GM12873 (cell line): ENCODE data around the gene ZNF330.

ENCODE experiments used
- TF ChIP-seq, protein P1 (sequence below): IDR thresholded peaks from 2 replicates; pipeline ENCODE4 v1.5.1; 2012; ENCODE audit warnings: low read depth, mild to moderate bottlenecking, moderate library complexity, low read length, control low read depth; ENCODE audit not compliant: insufficient read depth; ENCODE audit errors: missing control alignments

Gene ZNF330

GRCh38 chr4:141220691-141221659 is at the start of gene ZNF330:
Gene ZNF330, plus strand, starts transcription at chr4:141220895. Its CDS starts 1,477 bp downstream, at chr4:141222372.
- TF ChIP-seq, protein P1, sequence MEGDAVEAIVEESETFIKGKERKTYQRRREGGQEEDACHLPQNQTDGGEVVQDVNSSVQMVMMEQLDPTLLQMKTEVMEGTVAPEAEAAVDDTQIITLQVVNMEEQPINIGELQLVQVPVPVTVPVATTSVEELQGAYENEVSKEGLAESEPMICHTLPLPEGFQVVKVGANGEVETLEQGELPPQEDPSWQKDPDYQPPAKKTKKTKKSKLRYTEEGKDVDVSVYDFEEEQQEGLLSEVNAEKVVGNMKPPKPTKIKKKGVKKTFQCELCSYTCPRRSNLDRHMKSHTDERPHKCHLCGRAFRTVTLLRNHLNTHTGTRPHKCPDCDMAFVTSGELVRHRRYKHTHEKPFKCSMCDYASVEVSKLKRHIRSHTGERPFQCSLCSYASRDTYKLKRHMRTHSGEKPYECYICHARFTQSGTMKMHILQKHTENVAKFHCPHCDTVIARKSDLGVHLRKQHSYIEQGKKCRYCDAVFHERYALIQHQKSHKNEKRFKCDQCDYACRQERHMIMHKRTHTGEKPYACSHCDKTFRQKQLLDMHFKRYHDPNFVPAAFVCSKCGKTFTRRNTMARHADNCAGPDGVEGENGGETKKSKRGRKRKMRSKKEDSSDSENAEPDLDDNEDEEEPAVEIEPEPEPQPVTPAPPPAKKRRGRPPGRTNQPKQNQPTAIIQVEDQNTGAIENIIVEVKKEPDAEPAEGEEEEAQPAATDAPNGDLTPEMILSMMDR: peak; percentile 32

DNA sequence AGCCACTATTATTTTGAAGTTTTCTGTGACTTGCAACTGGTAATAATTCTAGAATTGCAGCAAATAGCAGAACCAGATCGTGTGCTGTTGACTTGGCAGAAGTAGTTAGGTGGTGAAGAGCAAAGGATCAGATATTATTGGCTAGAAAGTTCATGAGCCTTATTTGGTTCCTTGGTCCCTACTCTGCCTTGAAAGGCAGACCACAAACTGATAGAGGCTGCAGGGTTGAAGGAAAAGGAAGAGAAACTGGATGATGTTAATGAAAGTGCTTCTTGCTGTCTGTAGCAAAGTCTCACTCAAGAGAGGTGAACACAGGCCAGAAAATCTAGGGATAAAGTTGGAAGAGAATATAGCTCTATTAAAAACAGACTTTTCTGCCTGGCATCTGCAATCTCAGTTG is 46.2 kb upstream of the ZNF330 start:
- TF ChIP-seq, protein P1: no peak

DNA sequence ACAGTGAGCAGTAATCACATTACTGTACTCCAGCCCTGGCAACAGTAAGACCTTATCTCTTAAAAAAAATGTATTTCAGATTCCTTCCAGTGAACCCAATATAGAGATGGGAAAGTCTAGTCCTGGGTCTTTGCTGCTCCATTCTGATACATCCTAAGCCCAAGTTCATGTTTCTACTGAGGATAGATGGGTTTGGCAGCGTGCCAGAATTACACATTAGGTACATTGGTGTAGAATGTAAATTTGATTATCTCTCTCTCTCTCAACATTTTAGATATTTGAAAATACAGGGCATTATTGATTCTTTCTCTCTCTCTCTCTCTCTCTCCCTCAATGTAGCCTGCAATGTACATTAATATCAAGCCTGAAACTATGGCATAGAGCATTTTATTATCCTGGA is 43.5 kb upstream of the ZNF330 start:
- TF ChIP-seq, protein P1: no peak

DNA sequence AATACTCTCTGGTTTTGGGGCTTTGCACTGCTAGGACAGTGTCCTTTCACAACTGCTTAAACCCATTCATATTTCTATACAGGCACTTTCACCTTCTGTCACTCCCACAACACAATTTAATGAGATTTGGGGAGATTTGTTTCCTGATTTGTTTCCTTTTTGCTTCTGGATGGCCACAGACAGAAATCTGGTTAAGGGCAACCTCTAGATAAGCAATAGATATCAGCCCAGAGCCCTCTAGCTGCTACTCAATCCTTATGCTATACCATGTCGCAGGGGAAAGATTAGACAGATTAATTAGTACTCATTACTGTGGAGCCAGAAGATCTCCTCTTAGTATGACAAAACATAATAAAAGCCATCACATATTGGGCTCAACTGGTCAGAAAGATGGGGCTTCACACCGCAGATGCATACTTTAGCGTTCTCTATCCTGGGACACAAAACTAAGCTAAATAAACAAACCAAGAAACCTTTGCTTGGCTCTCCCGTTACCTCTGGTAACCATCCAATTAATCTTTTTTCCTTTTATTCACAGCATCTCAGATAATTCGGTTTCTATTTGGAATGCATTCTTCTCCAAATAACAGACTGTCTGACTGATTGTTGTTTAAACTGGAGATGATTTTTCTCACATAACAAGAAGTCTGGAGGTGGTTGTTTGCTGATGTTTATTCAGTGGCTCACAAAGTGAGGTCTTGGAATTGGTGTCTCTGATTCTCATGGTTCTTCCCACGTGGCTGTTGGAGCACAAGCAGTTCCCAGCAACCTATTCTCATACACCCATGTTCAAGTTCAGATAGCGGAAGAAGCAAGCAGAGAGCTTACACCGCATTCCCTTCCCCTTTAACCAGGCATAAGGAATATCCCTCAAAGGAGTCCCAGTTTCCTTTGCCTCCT is 41.0 kb upstream of the ZNF330 start:
- TF ChIP-seq, protein P1: no peak

DNA sequence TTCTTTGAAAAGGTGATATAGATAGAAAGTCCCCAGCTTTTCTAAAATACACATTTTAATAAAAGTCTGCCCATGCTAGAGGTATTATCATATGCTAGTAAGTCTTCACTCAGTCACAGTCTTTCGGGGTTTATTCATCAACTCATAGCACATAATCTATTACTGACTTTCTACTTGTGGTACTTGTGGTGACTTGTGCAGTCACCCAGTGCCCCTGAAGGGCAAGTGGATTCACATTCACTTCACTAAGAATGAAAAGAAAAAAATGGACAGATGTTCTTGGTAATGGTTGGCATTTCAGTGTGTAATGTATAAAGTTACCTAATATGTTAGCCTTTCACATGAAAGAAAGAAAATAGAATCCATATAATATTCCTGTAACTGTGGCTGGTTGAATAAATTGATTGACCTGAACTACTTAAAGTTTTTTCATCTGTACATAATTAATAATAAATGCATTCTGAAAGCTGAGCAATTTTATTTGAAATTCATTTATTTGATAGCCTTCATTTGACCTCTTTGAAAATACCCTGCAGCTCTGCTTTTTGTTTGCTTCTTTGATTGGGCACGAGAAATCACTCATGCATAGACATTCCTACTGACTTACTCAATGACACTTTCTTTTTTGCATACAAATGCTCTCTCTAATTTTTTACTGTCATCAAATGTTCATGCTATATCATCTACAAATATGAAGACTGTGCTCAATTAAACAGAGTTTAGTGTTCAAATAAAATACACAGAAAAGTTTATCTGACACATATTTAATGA is 39.5 kb upstream of the ZNF330 start:
- TF ChIP-seq, protein P1: no peak

- TF ChIP-seq, protein P1: no peak
These were observed 28.1 kb upstream of the ZNF330 start for GRCh38 chr4:141192564-141192963.
